K562 (cell line): ENCODE results near the gene PSORS1C2. TPM values are rescaled to one million over a fixed set of nuclear protein-coding genes. Genes with fewer than 3 reads are reported as not detected.

Source experiments
- E2F3 ChIP-seq: fragments of 250-450 bp; sonication (Bioruptor Pico); IDR thresholded peaks from 2 replicates; pipeline ENCODE4 v1.4.0; 2020; ENCODE audit warnings: mild to moderate bottlenecking
- HDAC6 ChIP-seq: IDR thresholded peaks from 2 replicates; pipeline ENCODE4 v1.6.1; 2012; ENCODE audit warnings: low read depth, mild to moderate bottlenecking, control low read depth, inconsistent platforms, low read length, moderate library complexity
- HMG20A ChIP-seq: fragments of 450-650 bp; formaldehyde crosslinking; conservative IDR thresholded peaks from 2 replicates; pipeline ENCODE4 v1.4.0; 2020; ENCODE audit warnings: mild to moderate bottlenecking, mixed read lengths
- KAT2B ChIP-seq: IDR thresholded peaks from one replicate; pipeline ENCODE4 v1.6.1; 2012; ENCODE audit warnings: low read depth, mild to moderate bottlenecking, control low read depth, inconsistent platforms, low read length, moderate library complexity
- MAFK ChIP-seq: IDR thresholded peaks from 2 replicates; pipeline ENCODE4 v1.6.1; 2011; ENCODE audit warnings: low read length, improper control_type of control experiment
- NBN ChIP-seq: fragments of 450-650 bp; IDR thresholded peaks from 2 replicates; pipeline ENCODE4 v1.6.1; 2016; ENCODE audit warnings: low read depth, mild to moderate bottlenecking
- NCOR1 ChIP-seq: fragments of 450-650 bp; IDR thresholded peaks from 2 replicates; pipeline ENCODE4 v1.6.1; 2016; ENCODE audit warnings: mild to moderate bottlenecking, moderate library complexity
- PHF8 ChIP-seq: fragments of 200-600 bp; sonication (generic); IDR thresholded peaks from 2 replicates; pipeline ENCODE4 v1.6.1; 2012; ENCODE audit warnings: mixed run types, mild to moderate bottlenecking, inconsistent platforms, low read length, moderate library complexity, borderline replicate concordance
- PHTF2 ChIP-seq: fragments of 250-450 bp; sonication (Bioruptor Pico); IDR thresholded peaks from 2 replicates; pipeline ENCODE4 v1.5.0; 2021; ENCODE audit warnings: mild to moderate bottlenecking
- SRSF3 ChIP-seq: fragments of 200-400 bp; formaldehyde crosslinking; IDR thresholded peaks from 2 replicates; pipeline ENCODE4 v1.6.1; 2016; ENCODE audit warnings: mild to moderate bottlenecking, low read length, moderate library complexity; ENCODE audit not compliant: insufficient read depth
- ZBTB26 ChIP-seq: fragments of 450-650 bp; formaldehyde crosslinking; IDR thresholded peaks from 2 replicates; pipeline ENCODE4 v1.4.0; 2022; ENCODE audit warnings: missing genetic modification characterization
- ZBTB43 ChIP-seq: sonication (generic); formaldehyde crosslinking; IDR thresholded peaks from 2 replicates; pipeline ENCODE4 v1.8.0; 2023; ENCODE audit warnings: mild to moderate bottlenecking, missing genetic modification reagents
- ZC3H4 ChIP-seq: sonication (generic); formaldehyde crosslinking; IDR thresholded peaks from 2 replicates; pipeline ENCODE4 v1.9.0; 2021; ENCODE audit warnings: missing genetic modification reagents, borderline replicate concordance
- ZNF232 ChIP-seq: sonication (generic); formaldehyde crosslinking; IDR thresholded peaks from 2 replicates; pipeline ENCODE4 v1.8.0; 2022; ENCODE audit warnings: mild to moderate bottlenecking, missing genetic modification reagents
- ZNF347 ChIP-seq: fragments of 450-650 bp; formaldehyde crosslinking; IDR thresholded peaks from 2 replicates; pipeline ENCODE4 v1.4.0; 2020; ENCODE audit warnings: low read depth, mild to moderate bottlenecking, moderate library complexity
- ZNF445 ChIP-seq: fragments of 250-450 bp; sonication (Bioruptor Pico); IDR thresholded peaks from 2 replicates; pipeline ENCODE4 v1.4.0; 2020; ENCODE audit warnings: low read depth, mild to moderate bottlenecking, moderate library complexity
- ZNF766 ChIP-seq: fragments of 200-800 bp; sonication (Bioruptor generic); conservative IDR thresholded peaks from 2 replicates; pipeline ENCODE4 v1.6.1; 2016; ENCODE audit warnings: missing genetic modification characterization, missing compliant biosample characterization
- ZSCAN29 ChIP-seq: fragments of 450-650 bp; IDR thresholded peaks from 2 replicates; pipeline ENCODE4 v1.6.1; 2017
- polyA plus RNA-seq, 8 experiments: library from polyadenylated mRNA; depleted of rRNA in 4 of 8; stranded (reverse) in 5 of 8; unstranded in 3 of 8; fragments of >200 nt; fragmentation: Nextera tagmentation in 2 of 8; fragmentation: Illumina TruSeq in 1 of 8; extraction: Ambion mirVana in 2 of 8; extraction: Trizol in 1 of 8; gene quantifications; 2 replicates each; pipeline versions ENCODE4 v1.2.1 to v1.2.3, GENCODE V29; 2011 to 2014; ENCODE audit warnings: inconsistent platforms in 1 of 8, missing spikeins in 1 of 8
- total RNA-seq, 7 experiments: library from RNA; depleted of rRNA in 6 of 7; stranded (reverse); fragments of >200 nt in 6 of 7; fragmentation: Illumina TruSeq in 2 of 7; extraction: Trizol in 2 of 7; gene quantifications; 2 replicates each; pipeline versions ENCODE4 v1.2.1 to v1.2.3, GENCODE V29; 2011 to 2021; ENCODE audit warnings: low replicate concordance in 1 of 7
- TF ChIP-seq, protein P1 (sequence below): fragments of 250-450 bp; sonication (Bioruptor Pico); IDR thresholded peaks from 2 replicates; pipeline ENCODE4 v1.8.0; 2021; ENCODE audit warnings: moderate library complexity, mild to moderate bottlenecking, inconsistent platforms
- TF ChIP-seq, protein P2 (sequence below): sonication (generic); formaldehyde crosslinking; IDR thresholded peaks from 2 replicates; pipeline ENCODE4 v1.8.1; 2022; ENCODE audit warnings: missing genetic modification reagents
- TF ChIP-seq, protein P3 (sequence below), 2 experiments: IDR thresholded peaks; 2 replicates each; pipeline ENCODE4 v1.6.1; 2012; ENCODE audit warnings: improper control_type of control experiment in 2 of 2, low read depth in 2 of 2, low read length in 2 of 2, borderline replicate concordance in 1 of 2

Gene PSORS1C2
- total and polyA plus RNA-seq, 9 of the 15 experiments (the other 6 are each of a cell fraction or from before 2014, with no cell fraction given), result not detected

DNA sequence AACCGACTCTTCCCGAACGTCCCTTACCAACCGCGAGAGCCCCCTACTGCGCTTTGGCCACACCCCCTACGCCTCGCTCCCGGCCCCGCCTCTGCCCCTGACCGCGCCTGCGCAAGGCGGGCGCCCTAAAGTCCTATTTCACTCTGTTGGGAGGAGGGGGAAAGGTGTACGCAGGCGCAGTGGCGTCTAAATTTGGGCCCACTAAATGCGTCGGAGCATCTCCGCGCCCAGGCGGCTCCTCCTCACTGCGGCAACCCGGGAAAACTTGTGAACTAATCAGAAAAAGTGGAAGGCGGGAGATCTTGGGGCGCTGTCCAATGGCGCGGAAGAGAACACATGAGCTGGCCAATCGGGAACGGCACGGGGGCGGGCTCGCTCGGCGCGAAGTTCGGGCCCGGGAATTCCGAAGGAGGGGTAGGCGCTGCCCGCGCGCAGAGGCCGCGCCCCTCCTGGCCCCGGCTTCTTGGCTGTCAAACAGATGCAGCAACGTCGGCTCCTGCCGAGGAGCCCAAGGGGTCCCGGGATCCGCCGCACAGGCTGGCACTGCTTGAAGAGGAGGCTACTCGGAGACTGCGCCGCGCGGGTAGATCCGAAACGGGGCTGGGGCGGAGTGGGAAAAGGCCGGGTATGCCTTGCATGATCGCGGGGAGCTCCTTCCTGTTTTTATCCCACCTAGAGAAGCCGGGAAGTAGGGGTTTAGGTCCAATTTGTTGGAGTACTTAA lies 19.4 kb upstream of the PSORS1C2 start, which contains the start of gene TCF19 (continued):
- TF ChIP-seq, protein P1, sequence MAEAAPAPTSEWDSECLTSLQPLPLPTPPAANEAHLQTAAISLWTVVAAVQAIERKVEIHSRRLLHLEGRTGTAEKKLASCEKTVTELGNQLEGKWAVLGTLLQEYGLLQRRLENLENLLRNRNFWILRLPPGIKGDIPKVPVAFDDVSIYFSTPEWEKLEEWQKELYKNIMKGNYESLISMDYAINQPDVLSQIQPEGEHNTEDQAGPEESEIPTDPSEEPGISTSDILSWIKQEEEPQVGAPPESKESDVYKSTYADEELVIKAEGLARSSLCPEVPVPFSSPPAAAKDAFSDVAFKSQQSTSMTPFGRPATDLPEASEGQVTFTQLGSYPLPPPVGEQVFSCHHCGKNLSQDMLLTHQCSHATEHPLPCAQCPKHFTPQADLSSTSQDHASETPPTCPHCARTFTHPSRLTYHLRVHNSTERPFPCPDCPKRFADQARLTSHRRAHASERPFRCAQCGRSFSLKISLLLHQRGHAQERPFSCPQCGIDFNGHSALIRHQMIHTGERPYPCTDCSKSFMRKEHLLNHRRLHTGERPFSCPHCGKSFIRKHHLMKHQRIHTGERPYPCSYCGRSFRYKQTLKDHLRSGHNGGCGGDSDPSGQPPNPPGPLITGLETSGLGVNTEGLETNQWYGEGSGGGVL (CRISPR knock-in tag), result no peak
- TF ChIP-seq PHF8 (peak; percentile 74; the same call in 1 of the 2 replicates), ZC3H4 (CRISPR knock-in tag) (no peak), ZNF232 (CRISPR knock-in tag) (no peak), SRSF3 (no peak), PHTF2 (no peak), MAFK (no peak), HMG20A (no peak), ZNF347 (CRISPR knock-in tag) (no peak), KAT2B (no peak), HDAC6 (no peak), ZBTB43 (CRISPR knock-in tag) (no peak), NBN (no peak), ZNF445 (CRISPR knock-in tag) (no peak), E2F3 (CRISPR knock-in tag) (peak; percentile 93), NCOR1 (no peak), ZNF766 (no peak), ZSCAN29 (no peak), ZBTB26 (no peak)
- TF ChIP-seq, protein P2, sequence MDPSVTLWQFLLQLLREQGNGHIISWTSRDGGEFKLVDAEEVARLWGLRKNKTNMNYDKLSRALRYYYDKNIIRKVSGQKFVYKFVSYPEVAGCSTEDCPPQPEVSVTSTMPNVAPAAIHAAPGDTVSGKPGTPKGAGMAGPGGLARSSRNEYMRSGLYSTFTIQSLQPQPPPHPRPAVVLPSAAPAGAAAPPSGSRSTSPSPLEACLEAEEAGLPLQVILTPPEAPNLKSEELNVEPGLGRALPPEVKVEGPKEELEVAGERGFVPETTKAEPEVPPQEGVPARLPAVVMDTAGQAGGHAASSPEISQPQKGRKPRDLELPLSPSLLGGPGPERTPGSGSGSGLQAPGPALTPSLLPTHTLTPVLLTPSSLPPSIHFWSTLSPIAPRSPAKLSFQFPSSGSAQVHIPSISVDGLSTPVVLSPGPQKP (CRISPR knock-in tag), result no peak
- TF ChIP-seq, protein P3, sequence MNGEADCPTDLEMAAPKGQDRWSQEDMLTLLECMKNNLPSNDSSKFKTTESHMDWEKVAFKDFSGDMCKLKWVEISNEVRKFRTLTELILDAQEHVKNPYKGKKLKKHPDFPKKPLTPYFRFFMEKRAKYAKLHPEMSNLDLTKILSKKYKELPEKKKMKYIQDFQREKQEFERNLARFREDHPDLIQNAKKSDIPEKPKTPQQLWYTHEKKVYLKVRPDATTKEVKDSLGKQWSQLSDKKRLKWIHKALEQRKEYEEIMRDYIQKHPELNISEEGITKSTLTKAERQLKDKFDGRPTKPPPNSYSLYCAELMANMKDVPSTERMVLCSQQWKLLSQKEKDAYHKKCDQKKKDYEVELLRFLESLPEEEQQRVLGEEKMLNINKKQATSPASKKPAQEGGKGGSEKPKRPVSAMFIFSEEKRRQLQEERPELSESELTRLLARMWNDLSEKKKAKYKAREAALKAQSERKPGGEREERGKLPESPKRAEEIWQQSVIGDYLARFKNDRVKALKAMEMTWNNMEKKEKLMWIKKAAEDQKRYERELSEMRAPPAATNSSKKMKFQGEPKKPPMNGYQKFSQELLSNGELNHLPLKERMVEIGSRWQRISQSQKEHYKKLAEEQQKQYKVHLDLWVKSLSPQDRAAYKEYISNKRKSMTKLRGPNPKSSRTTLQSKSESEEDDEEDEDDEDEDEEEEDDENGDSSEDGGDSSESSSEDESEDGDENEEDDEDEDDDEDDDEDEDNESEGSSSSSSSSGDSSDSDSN (IDR thresholded peaks at IDR 0.05; ENCODE audit: borderline replicate concordance in 1 of 2, low read depth in 2 of 2, low read length in 2 of 2), result peak in 1 of 2 experiments; percentile 12; a peak in 2 of 4 replicates
